Measurements from ENCODE around the gene MMP23B.
A peak's percentile ranks its signal among the peaks of the same experiment; 100 is the strongest.

GRCh38 chr1:1658583-1659549 lies 26.9 kb downstream of the MMP23B start, which contains the start of gene CDK11B:
- peak in 1 of 2 donors; percentile 43 for TF ChIP-seq POLR2A (IDR thresholded peaks at IDR 0.05)
- peak in 2 of 5 experiments; percentile 12 to 70 for TF ChIP-seq CTCF (IDR thresholded peaks at IDR 0.05)
- TF ChIP-seq EP300 (IDR thresholded peaks at IDR 0.05): peak; percentile 91 to 96

Data from tibial nerve (tissue), 4 donors.